GM12878 (cell line): ENCODE results near the gene FAM241A. TPM values are rescaled to one million over a fixed set of nuclear protein-coding genes. Genes with fewer than 3 reads are reported as not detected.

ENCODE experiments used
- ATAC-seq: fragments of 200-7000 bp; cut with Tn5 transposase; 3 replicates; pipeline ENCODE4 v1.9.1; 2020; ENCODE audit warnings: mild to moderate bottlenecking, moderate library complexity
- BruUV-seq: library from RNA; stranded (reverse); fragments of 400-500 nt; replicated peaks from 2 replicates; lab custom pipeline; 2021; lab: Mats Ljungman, UMichigan
- CTCF ChIA-PET: fragments of 300-600 bp; sonication (Branson Sonifier 250); formaldehyde crosslinking; extraction: SDS; loops from one replicate; lab custom pipeline; 2021; ENCODE audit warnings: inconsistent platforms; lab: Yijun Ruan, JAX
- POLR2A ChIA-PET: fragments of 350-600 bp; formaldehyde crosslinking; extraction: SDS; loops from one replicate; lab custom pipeline; 2021; ENCODE audit warnings: inconsistent platforms; lab: Charles Lee
- RAD21 ChIA-PET: fragments of 300-600 bp; sonication (Branson Sonifier 250); formaldehyde crosslinking; loops from one replicate; lab custom pipeline; 2023; ENCODE audit warnings: antibody characterized with exemption; ENCODE audit not compliant: unreplicated experiment; lab: Charles Lee
- SMC1A ChIA-PET: fragments of 300-600 bp; sonication (Branson Sonifier 250); formaldehyde crosslinking; loops from one replicate; lab custom pipeline; 2023; ENCODE audit not compliant: unreplicated experiment, uncharacterized antibody; lab: Charles Lee
- DNase-seq: peaks from one replicate; pipeline ENCODE4 v3.0.0-alpha.2; 2011; ENCODE audit warnings: low read depth, low spot score
- FAIRE-seq: peaks from 3 replicates; lab custom pipeline; 2011; peaks lifted over from hg19 to GRCh38; lab: Jason Lieb, UNC
- H2AFZ ChIP-seq: 2 replicates; pipeline ENCODE4 v1.6.0; 2011; ENCODE audit warnings: low read depth, low read length, control low read depth; ENCODE audit not compliant: control insufficient read depth
- H3K27ac ChIP-seq: 2 replicates; pipeline ENCODE4 v1.5.1; 2011; ENCODE audit warnings: control low read depth; ENCODE audit not compliant: control insufficient read depth, insufficient read depth
- H3K27me3 ChIP-seq, 2 experiments: replicated peaks in 1 of 2; 2 replicates each; pipeline versions ENCODE4 v1.6.0 to v1.6.1; 2011; ENCODE audit warnings: low read length in 1 of 2; ENCODE audit not compliant: control insufficient read depth in 2 of 2, insufficient read depth in 2 of 2
- H3K36me3 ChIP-seq, 2 experiments: 2 replicates each; pipeline ENCODE4 v1.5.1; 2011; ENCODE audit warnings: low read length in 1 of 2; ENCODE audit not compliant: control insufficient read depth in 2 of 2, insufficient read depth in 2 of 2
- H3K4me1 ChIP-seq: 2 replicates; pipeline ENCODE4 v1.6.1; 2011; ENCODE audit warnings: mild to moderate bottlenecking, low read length, moderate library complexity, mixed read lengths; ENCODE audit not compliant: control insufficient read depth, insufficient read depth
- H3K4me2 ChIP-seq: 2 replicates; pipeline ENCODE4 v1.6.0; 2011; ENCODE audit warnings: control low read depth; ENCODE audit not compliant: control insufficient read depth, insufficient read depth
- H3K4me3 ChIP-seq: fragments of 200-600 bp; sonication (generic); 2 replicates; pipeline ENCODE4 v1.5.1; 2016
- H3K79me2 ChIP-seq: 2 replicates; pipeline ENCODE4 v1.6.0; 2011; ENCODE audit warnings: low read length; ENCODE audit not compliant: control insufficient read depth, insufficient read depth
- H3K9ac ChIP-seq: 2 replicates; pipeline ENCODE4 v1.8.0; 2011; ENCODE audit warnings: low read length, control low read depth, mixed read lengths; ENCODE audit not compliant: control insufficient read depth, insufficient read depth
- H3K9me3 ChIP-seq: replicated peaks from 3 replicates; pipeline ENCODE4 v1.5.1; 2011; ENCODE audit warnings: mild to moderate bottlenecking, low read length; ENCODE audit not compliant: control insufficient read depth, insufficient read depth
- H4K20me1 ChIP-seq: 2 replicates; pipeline ENCODE4 v1.6.0; 2011; ENCODE audit not compliant: control insufficient read depth, insufficient read depth
- ASH2L ChIP-seq: fragments of 300-600, 200-600 bp; sonication (generic); IDR thresholded peaks from 2 replicates; pipeline ENCODE4 v1.6.1; 2017; ENCODE audit warnings: low read depth, mild to moderate bottlenecking, borderline replicate concordance
- CHD1 ChIP-seq: IDR thresholded peaks from 2 replicates; pipeline ENCODE4 v1.6.1; 2012; ENCODE audit warnings: low read depth, low read length, improper control_type of control experiment
- ETV6 ChIP-seq, 2 experiments: fragments of 450-650 bp in 1 of 2; IDR thresholded peaks in 1 of 2; conservative IDR thresholded peaks in 1 of 2; 2 replicates each; pipeline ENCODE4 v1.6.1; 2014; ENCODE audit warnings: antibody characterized with exemption in 1 of 2, borderline replicate concordance in 1 of 2, low read depth in 1 of 2, mild to moderate bottlenecking in 1 of 2, moderate library complexity in 1 of 2
- HDAC2 ChIP-seq: fragments of 200-600 bp; sonication (generic); IDR thresholded peaks from 2 replicates; pipeline ENCODE4 v1.6.1; 2017
- IKZF1 ChIP-seq: fragments of 450-650 bp; conservative IDR thresholded peaks from 2 replicates; pipeline ENCODE4 v1.6.1; 2017; ENCODE audit warnings: antibody characterized with exemption, mild to moderate bottlenecking
- JUND ChIP-seq: IDR thresholded peaks from 2 replicates; pipeline ENCODE4 v1.6.1; 2012; ENCODE audit warnings: low read depth, mild to moderate bottlenecking, low read length, improper control_type of control experiment, moderate library complexity
- MTA2 ChIP-seq: fragments of 450-650 bp; IDR thresholded peaks from 2 replicates; pipeline ENCODE4 v1.6.1; 2016; ENCODE audit warnings: low read depth, mild to moderate bottlenecking, moderate library complexity
- MYB ChIP-seq: fragments of 150-350 bp; IDR thresholded peaks from 2 replicates; pipeline ENCODE4 v1.6.1; 2014; ENCODE audit warnings: mild to moderate bottlenecking, low read depth, low read length, borderline replicate concordance
- NFXL1 ChIP-seq: fragments of 450-650 bp; IDR thresholded peaks from 2 replicates; pipeline ENCODE4 v1.6.1; 2017; ENCODE audit warnings: antibody characterized with exemption, mild to moderate bottlenecking, borderline replicate concordance
- RB1 ChIP-seq: fragments of 450-650 bp; formaldehyde crosslinking; IDR thresholded peaks from 2 replicates; pipeline ENCODE4 v1.6.1; 2017; ENCODE audit warnings: mild to moderate bottlenecking, borderline replicate concordance
- RBBP5 ChIP-seq: fragments of 200-600 bp; sonication (generic); conservative IDR thresholded peaks from 2 replicates; pipeline ENCODE4 v1.6.1; 2016
- RELB ChIP-seq: fragments of 450-650 bp; IDR thresholded peaks from 2 replicates; pipeline ENCODE4 v1.6.1; 2017; ENCODE audit warnings: low read depth, mild to moderate bottlenecking, moderate library complexity
- RFX5 ChIP-seq: IDR thresholded peaks from 2 replicates; pipeline ENCODE4 v1.6.1; 2011; ENCODE audit warnings: low read depth, low read length, improper control_type of control experiment
- RUNX3 ChIP-seq: IDR thresholded peaks from 2 replicates; pipeline ENCODE4 v1.6.1; 2012; ENCODE audit warnings: low read length, inconsistent platforms
- SMC3 ChIP-seq: IDR thresholded peaks from 2 replicates; pipeline ENCODE4 v1.6.1; 2011; ENCODE audit warnings: low read length, improper control_type of control experiment, borderline replicate concordance
- TAF1 ChIP-seq: IDR thresholded peaks from 2 replicates; pipeline ENCODE4 v1.6.1; 2011; ENCODE audit warnings: mild to moderate bottlenecking, low read depth, low read length, borderline replicate concordance
- USF1 ChIP-seq: IDR thresholded peaks from 2 replicates; pipeline ENCODE4 v1.6.1; 2011; ENCODE audit warnings: borderline replicate concordance, low read depth, mild to moderate bottlenecking, moderate library complexity, mixed read lengths, low read length; ENCODE audit not compliant: insufficient read depth; ENCODE audit errors: extremely low read length
- in situ Hi-C: fragments of 300-500 bp; cut with MboI; formaldehyde crosslinking; loops from 9 replicates; pipeline ENCODE4 v1.14.3; 2018; ENCODE audit warnings: mixed read lengths
- intact Hi-C: fragments of 100-400 bp; cut with micrococcal nuclease; formaldehyde crosslinking; loops from one replicate; pipeline ENCODE4 v1.14.2; 2022; ENCODE audit not compliant: unreplicated experiment
- polyA plus RNA-seq, 11 experiments: library from polyadenylated mRNA; depleted of rRNA in 4 of 11; unstranded in 6 of 11; stranded (reverse) in 5 of 11; fragments of >200 nt; fragmentation: Nextera tagmentation in 4 of 11; fragmentation: Illumina TruSeq in 1 of 11; extraction: Ambion mirVana in 4 of 11; extraction: Trizol in 1 of 11; gene quantifications; 1 replicate in 1 of 11; 2 replicates in 10 of 11; pipeline versions ENCODE4 v1.2.1 to v1.2.3, GENCODE V29; 2011 to 2016; ENCODE audit warnings: inconsistent platforms in 2 of 11, missing spikeins in 2 of 11, low read depth in 1 of 11
- total RNA-seq, 4 experiments: library from RNA; depleted of rRNA in 3 of 4; stranded (reverse); fragments of >200 nt in 3 of 4; fragmentation: Illumina TruSeq in 1 of 4; extraction: Trizol in 1 of 4; gene quantifications; 2 replicates each; pipeline versions ENCODE4 v1.2.1 to v1.2.3, GENCODE V29; 2013 to 2021

Gene FAM241A
- total and polyA plus RNA-seq, 10 of the 15 experiments (the other 5 are each of a cell fraction or from before 2014, with no cell fraction given), result 0.20 to 7.5 (median 2.4) TPM

- Histone ChIP-seq H4K20me1 (no peaks in the 10 kb centered on the region), H3K79me2 (no peaks in the 10 kb centered on the region), H3K9me3 (no peaks in the 10 kb centered on the region), H3K4me2 (no peak overlapping the region), H3K9ac (no peak overlapping the region), H3K4me1 (no peaks in the 10 kb centered on the region; the same call in 1 of the 2 replicates), H2AFZ (no peak overlapping the region), H3K27ac (no peak overlapping the region), H3K4me3 (no peak overlapping the region), H3K27me3 (no peaks in the 10 kb centered on the region), H3K36me3 (no peaks in the 10 kb centered on the region)
- ChIA-PET POLR2A (no interaction called here), RAD21 (no interaction called here), CTCF (interaction anchor here (1.8 kb wide), 1 partner anchor 10 kb away, joined by 5 read pairs; no protein-coding TSS in a partner anchor), SMC1A (no interaction called here)
- in situ Hi-C loops (no loop called here), intact Hi-C loops (no loop called here)
- DNase-seq (no peak), FAIRE-seq (no peak), ATAC-seq (no peak)
- TF ChIP-seq USF1, result no peak
- TF ChIP-seq ASH2L, result no peak
- no peak for TF ChIP-seq CHD1
- TF ChIP-seq RB1, result no peak
- TF ChIP-seq IKZF1, result no peak
- TF ChIP-seq RUNX3, result no peak
- TF ChIP-seq MYB, result no peak
- TF ChIP-seq JUND, result no peak
- no peak for TF ChIP-seq SMC3
- no peak for TF ChIP-seq RFX5
- TF ChIP-seq TAF1, result no peak
- no peak for TF ChIP-seq NFXL1
- no peak for TF ChIP-seq ETV6 (conservative IDR thresholded peaks at IDR 0.05 in 1 of 2, IDR thresholded peaks at IDR 0.05 in 1 of 2; ENCODE audit: borderline replicate concordance in 1 of 2, low read depth in 1 of 2)
- TF ChIP-seq MTA2, result no peak
- no peak for TF ChIP-seq RELB
- TF ChIP-seq RBBP5, result no peak
- TF ChIP-seq HDAC2, result no peak
- no TSS peak for BruUV-seq
These were observed 31.4 kb upstream of the FAM241A start for GRCh38 chr4:112113864-112114263.
